Effector memory CD4-positive, alpha-beta T cell (primary cell): ENCODE data around the gene TMEM219.

ENCODE experiments used
- DNase-seq, 3 donors: peaks; one replicate each; pipeline ENCODE4 v3.0.0-alpha.2; 2020
- H3K27ac ChIP-seq: 2 replicates; pipeline ENCODE4 v1.7.0; 2013; ENCODE audit warnings: mild to moderate bottlenecking, low read length, moderate library complexity; ENCODE audit not compliant: insufficient read depth, poor library complexity, severe bottlenecking
- H3K27me3 ChIP-seq: replicated peaks from 2 replicates; pipeline ENCODE4 v1.7.0; 2013; ENCODE audit warnings: mild to moderate bottlenecking, low read length; ENCODE audit not compliant: insufficient read depth, control insufficient read depth, poor library complexity, severe bottlenecking
- H3K36me3 ChIP-seq: 2 replicates; pipeline ENCODE4 v1.7.0; 2013; ENCODE audit warnings: mild to moderate bottlenecking, low read length, moderate library complexity; ENCODE audit not compliant: control insufficient read depth, insufficient read depth
- H3K4me1 ChIP-seq: 2 replicates; pipeline ENCODE4 v1.7.0; 2013; ENCODE audit warnings: low read length, mild to moderate bottlenecking; ENCODE audit not compliant: control insufficient read depth, insufficient read depth, poor library complexity, severe bottlenecking
- H3K4me3 ChIP-seq: 2 replicates; pipeline ENCODE4 v1.7.0; 2013; ENCODE audit warnings: low read length, low read depth, mild to moderate bottlenecking; ENCODE audit not compliant: insufficient read depth, poor library complexity, severe bottlenecking
- H3K9me3 ChIP-seq: 2 replicates; pipeline ENCODE4 v1.7.0; 2013; ENCODE audit warnings: mild to moderate bottlenecking, low read length, moderate library complexity; ENCODE audit not compliant: control insufficient read depth

Gene TMEM219

DNA sequence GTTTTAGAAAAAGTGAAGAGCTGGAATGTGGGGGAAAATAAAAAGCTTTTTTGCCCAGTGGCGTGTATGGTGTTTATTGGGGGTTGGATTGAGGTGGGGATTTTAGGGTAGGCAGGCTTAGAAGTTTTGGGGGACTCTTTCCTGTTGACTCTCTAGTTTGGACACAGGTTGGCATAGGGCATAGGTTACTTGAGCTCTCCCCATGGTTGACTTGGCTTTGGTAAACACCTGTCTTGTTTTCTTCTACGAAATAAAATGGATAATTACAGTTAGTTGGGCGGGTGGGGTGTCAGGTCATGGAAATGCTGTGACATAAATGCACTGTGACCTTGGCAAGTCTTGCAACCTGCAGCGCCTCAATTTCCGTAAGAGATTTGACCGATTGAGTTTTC lies 11.1 kb downstream of the TMEM219 start:
- Histone ChIP-seq H3K27ac (peak overlapping the region; percentile 91), H3K27me3 (no peaks in the 10 kb centered on the region), H3K4me3 (peak overlapping the region; percentile 100), H3K9me3 (no peaks in the 10 kb centered on the region), H3K4me1 (peaks cover 25% of the 10 kb centered on the region), H3K36me3 (peaks cover 15% of the 10 kb centered on the region)
- no peak for DNase-seq

DNA sequence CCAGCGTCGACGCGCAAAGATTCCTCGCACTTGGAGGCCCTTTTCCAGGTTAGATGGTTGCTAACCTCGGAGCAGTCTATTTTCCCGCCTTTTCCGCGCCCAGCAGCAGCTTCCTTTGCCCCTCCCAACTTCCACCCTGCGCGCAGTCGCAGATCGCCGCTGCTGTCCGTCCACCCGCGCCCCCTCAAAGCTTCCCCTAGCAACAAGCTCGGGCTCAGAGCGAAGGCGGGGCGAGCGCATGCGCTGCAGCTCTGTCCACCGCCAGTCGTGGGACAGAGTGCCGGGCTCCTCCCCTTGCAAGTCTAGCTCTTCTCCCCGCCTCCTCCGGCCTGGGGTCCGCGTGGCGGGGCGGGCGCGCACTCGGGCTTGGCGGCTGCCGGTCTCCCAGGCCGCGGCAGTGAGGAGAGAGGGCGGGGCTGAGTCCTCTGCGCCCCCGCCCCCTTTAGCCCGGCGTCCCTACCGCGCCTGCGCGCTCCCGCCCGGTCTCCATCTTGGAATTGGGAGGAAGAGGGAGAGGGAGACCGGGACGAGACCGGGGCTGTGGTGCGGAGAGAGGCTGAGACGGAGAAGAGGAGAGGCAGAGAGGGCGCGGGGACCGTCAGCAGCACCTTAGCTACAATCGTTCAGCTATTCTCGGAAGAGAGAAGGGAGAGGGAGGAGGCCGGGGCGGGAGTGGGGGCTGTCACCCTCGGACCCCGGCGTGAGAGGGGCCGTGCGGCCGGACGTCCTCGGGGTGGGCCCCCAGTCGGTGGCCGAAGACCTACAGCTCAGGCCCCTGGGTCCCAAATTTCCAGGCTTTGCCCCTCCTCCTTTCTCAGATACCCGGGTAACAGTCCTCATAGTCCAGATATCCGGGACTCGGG lies 11.7 kb downstream of the TMEM219 start, which contains the start of gene TAOK2:
TSS of gene TAOK2 (plus strand) at position 485 of the 863 bp plus-strand sequence. CDS start 3,905 bp downstream, outside the sequence.
- peaks cover 15% of the 10 kb centered on the region for H3K36me3 ChIP-seq
- H3K27me3 ChIP-seq: no peaks in the 10 kb centered on the region
- H3K27ac ChIP-seq: peak within 1 kb of the TSS; percentile 91
- no peaks in the 10 kb centered on the region for H3K9me3 ChIP-seq
- peak; percentile 89 to 91 (median 91) for DNase-seq
- peaks cover 25% of the 10 kb centered on the region for H3K4me1 ChIP-seq
- peak within 1 kb of the TSS; percentile 100 for H3K4me3 ChIP-seq

DNA sequence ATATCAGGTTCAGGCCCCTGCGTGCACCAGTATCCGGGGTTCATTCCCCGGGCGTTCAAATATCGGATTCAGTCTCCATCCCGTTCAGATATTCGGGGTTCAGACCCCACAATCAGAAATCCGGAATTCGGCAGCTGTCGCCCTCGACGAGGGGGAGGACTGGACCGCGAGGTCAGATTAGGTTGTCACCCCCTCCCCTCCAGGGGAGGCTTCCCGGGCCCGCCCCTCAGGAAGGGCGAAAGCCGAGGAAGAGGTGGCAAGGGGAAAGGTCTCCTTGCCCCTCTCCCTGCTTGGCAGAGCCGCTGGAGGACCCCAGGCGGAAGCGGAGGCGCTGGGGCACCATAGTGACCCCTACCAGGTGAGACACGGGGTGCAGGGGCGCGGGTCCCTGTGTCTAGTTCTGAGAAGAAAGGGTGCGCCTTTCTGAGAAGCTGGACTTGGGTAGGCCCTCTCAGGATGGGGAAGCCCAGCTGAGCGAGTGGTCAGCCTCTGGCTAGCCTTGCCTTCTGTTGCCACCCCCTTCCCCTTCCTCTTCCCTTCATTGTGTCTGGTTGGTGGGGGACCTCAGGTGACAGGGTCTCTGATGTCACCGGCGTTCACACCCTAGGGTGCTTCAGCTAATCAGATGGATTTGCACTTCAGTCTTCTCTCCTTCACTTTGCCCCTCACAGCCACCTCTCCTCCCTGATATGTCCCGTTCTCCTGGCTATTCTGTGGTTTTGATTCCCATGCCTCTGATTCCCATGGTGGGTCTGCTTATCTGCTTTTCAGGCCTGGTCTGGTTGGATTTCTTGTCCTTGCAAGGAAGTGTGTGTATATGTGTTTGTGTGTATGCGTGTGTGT lies 12.6 kb downstream of the TMEM219 start:
- Histone ChIP-seq H3K27ac (peak overlapping the region; percentile 91), H3K9me3 (no peaks in the 10 kb centered on the region), H3K27me3 (no peaks in the 10 kb centered on the region), H3K36me3 (peaks cover 22% of the 10 kb centered on the region), H3K4me3 (peak overlapping the region; percentile 100), H3K4me1 (peaks cover 25% of the 10 kb centered on the region)
- DNase-seq: no peak

DNA sequence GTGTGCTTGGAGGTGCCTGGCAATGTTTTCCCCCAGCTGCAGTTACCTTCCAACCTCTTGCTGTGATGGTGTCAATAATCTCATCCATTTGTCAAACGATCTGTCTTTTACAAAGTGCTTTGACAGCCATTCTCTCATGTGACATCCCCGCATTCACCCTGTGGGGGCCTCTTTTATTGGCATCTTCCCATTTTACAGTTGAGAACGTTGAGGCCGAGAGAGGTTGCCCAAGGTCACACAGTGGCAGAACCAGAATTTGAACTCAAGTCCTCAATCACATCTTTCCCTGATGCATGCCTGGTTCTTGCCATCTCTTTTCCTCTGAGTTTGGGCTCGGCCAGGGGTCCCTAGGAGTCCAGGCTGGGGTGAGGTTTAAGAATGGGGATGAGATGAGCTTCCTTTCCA lies 13.3 kb downstream of the TMEM219 start:
- Histone ChIP-seq H3K4me1 (peaks cover 25% of the 10 kb centered on the region), H3K27ac (peak overlapping the region; percentile 91), H3K9me3 (no peaks in the 10 kb centered on the region), H3K4me3 (peak overlapping the region; percentile 100), H3K36me3 (peaks cover 28% of the 10 kb centered on the region), H3K27me3 (no peaks in the 10 kb centered on the region)
- DNase-seq: no peak

DNA sequence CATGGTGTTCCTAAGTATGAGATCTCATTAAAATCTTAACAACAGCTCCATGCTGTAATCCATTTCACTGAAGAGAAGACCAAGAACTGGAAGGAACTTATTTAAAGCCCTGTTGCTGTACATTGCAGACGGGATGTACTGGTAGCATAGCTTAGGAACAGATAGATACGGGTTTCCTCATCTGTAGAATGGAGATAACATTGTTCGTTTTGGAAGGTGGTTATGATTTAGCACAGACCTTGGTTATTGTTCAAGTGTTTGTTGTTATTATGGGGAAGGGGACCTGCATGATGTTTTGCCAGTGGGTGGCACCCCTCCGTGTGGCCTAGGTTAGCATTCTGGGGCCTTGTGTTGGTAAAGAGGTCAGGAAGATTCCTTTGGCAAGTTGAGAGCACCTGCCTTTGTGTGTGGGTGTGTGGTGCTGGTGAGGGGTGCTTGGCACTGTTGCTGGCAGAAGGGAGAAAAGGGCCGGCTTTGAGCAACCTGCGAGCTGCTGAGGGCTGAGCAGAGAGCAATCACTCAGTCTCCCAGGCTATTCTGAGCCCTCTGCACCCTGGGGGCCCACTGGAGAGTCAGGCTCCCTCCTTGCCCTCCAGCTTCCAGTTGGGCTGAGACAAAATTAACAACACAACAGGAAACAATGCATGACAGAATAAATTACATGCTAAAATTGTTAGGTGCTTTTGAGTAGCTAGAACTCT lies 14.1 kb downstream of the TMEM219 start:
- H3K27ac ChIP-seq: peak overlapping the region; percentile 91
- H3K4me3 ChIP-seq: no peak overlapping the region
- no peak for DNase-seq
- H3K27me3 ChIP-seq: no peaks in the 10 kb centered on the region
- peaks cover 25% of the 10 kb centered on the region for H3K4me1 ChIP-seq
- H3K36me3 ChIP-seq: peaks cover 36% of the 10 kb centered on the region
- H3K9me3 ChIP-seq: no peaks in the 10 kb centered on the region

DNA sequence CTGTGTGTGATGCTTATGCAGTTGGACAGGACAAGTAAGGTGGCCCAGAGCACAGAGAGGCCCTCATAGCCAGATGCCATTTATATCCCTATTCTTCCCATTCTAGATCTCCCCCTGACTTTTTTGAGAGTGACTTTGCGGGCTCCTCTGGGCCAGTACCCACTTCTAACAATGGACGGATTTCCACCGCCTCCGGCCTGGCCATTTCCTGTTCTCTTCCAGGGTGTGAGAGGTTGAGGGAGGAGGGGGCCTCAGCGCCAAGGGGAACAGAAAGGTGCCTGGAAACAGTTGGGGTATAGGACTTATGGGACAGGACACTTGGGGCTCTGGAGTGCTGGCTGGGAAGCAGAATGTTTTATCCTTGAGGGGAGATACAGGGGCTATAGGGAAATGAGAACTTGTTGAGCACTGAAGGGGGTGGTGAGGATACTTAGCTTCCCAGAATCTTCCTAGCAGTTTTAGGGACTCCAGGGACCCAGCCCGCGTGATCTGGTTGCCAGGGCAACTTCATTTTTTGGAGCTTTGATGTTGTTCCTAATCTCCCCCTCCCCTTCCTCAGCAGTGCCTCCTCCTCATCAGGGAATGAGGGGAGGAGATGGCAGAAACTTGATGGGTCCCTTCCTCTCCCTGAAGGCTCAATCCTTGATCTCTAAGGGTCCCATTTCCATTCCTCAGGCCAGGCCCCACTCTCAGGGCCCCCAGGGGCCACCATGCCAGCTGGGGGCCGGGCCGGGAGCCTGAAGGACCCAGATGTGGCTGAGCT lies 15.4 kb downstream of the TMEM219 start:
- peaks cover 49% of the 10 kb centered on the region for H3K36me3 ChIP-seq
- peaks cover 25% of the 10 kb centered on the region for H3K4me1 ChIP-seq
- no peak overlapping the region for H3K4me3 ChIP-seq
- H3K27ac ChIP-seq: no peak overlapping the region
- no peak for DNase-seq
- H3K9me3 ChIP-seq: no peaks in the 10 kb centered on the region
- no peaks in the 10 kb centered on the region for H3K27me3 ChIP-seq

DNA sequence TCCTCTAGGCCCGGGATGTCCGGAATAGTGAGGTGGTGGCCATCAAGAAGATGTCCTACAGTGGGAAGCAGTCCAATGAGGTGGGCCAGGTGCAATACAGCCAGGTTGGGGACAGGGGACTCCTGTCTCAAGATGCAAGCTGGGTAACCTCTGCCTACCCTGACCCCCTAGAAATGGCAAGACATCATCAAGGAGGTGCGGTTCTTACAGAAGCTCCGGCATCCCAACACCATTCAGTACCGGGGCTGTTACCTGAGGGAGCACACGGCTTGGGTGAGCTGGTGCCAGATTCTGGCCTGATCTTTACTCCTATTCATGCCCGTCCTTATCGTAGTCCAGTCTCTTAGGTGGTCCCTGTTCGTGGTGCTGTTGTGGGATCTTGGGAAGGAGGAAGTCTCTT lies 16.2 kb downstream of the TMEM219 start:
- Histone ChIP-seq H3K27ac (no peak overlapping the region), H3K4me1 (peaks cover 25% of the 10 kb centered on the region), H3K9me3 (no peaks in the 10 kb centered on the region), H3K27me3 (no peaks in the 10 kb centered on the region), H3K36me3 (peaks cover 57% of the 10 kb centered on the region), H3K4me3 (no peak overlapping the region)
- no peak for DNase-seq

- Histone ChIP-seq H3K4me1 (peaks cover 25% of the 10 kb centered on the region), H3K4me3 (no peak overlapping the region), H3K36me3 (peaks cover 64% of the 10 kb centered on the region), H3K9me3 (no peaks in the 10 kb centered on the region), H3K27me3 (no peaks in the 10 kb centered on the region), H3K27ac (no peak overlapping the region)
- DNase-seq: no peak
Observed at GRCh38 chr16:29978564-29979270, 16.8 kb downstream of the TMEM219 start.
